Measurements from ENCODE around the gene CERKL.

Gene CERKL

GRCh38 chr2:181678861-181679543, 22.1 kb upstream of the CERKL start:
- no peak for DNase-seq (ENCODE audit: low read depth in 3 of 3)

GRCh38 chr2:181677912-181678586, 21.1 kb upstream of the CERKL start:
- DNase-seq (ENCODE audit: low read depth in 3 of 3): peak in 2 of 3 experiments; percentile 19 to 52

- no peak for DNase-seq (ENCODE audit: low read depth in 3 of 3)
These were observed 18.3 kb upstream of the CERKL start for GRCh38 chr2:181675254-181675653.

- no peak for DNase-seq (ENCODE audit: low read depth in 3 of 3)
These were observed 17.6 kb upstream of the CERKL start for GRCh38 chr2:181674461-181674860.

- no peak for DNase-seq (ENCODE audit: low read depth in 3 of 3)
These were observed 16.3 kb upstream of the CERKL start for GRCh38 chr2:181673173-181673572.

GRCh38 chr2:181672255-181673008, 15.5 kb upstream of the CERKL start:
- no peak for DNase-seq (ENCODE audit: low read depth in 3 of 3)

GRCh38 chr2:181670632-181671031, 13.7 kb upstream of the CERKL start:
- no peak for DNase-seq (ENCODE audit: low read depth in 3 of 3)

- no peak for DNase-seq (ENCODE audit: low read depth in 3 of 3)
These were observed 10.3 kb upstream of the CERKL start for GRCh38 chr2:181667234-181667633.

GRCh38 chr2:181662287-181662686, 5.4 kb upstream of the CERKL start:
- no peak for DNase-seq (ENCODE audit: low read depth in 3 of 3)

GRCh38 chr2:181660181-181660580, 3.3 kb upstream of the CERKL start:
- DNase-seq (ENCODE audit: low read depth in 3 of 3): no peak

- DNase-seq (ENCODE audit: low read depth in 3 of 3): no peak
These were observed 1.5 kb upstream of the CERKL start for GRCh38 chr2:181658444-181658843.

GRCh38 chr2:181657379-181657778, 474 bp upstream of the CERKL start:
- DNase-seq (ENCODE audit: low read depth in 3 of 3): no peak

GRCh38 chr2:181655519-181655918, 1.4 kb downstream of the CERKL start:
- DNase-seq (ENCODE audit: low read depth in 3 of 3): no peak

- no peak for DNase-seq (ENCODE audit: low read depth in 3 of 3)
These were observed 7.4 kb downstream of the CERKL start for GRCh38 chr2:181649436-181649979.

- no peak for DNase-seq (ENCODE audit: low read depth in 3 of 3)
These were observed 8.3 kb downstream of the CERKL start for GRCh38 chr2:181648478-181649155.

- no peak for DNase-seq (ENCODE audit: low read depth in 3 of 3)
These were observed 10.4 kb downstream of the CERKL start for GRCh38 chr2:181646415-181646987.

GRCh38 chr2:181643151-181643550, 13.8 kb downstream of the CERKL start:
- no peak for DNase-seq (ENCODE audit: low read depth in 3 of 3)

- DNase-seq (ENCODE audit: low read depth in 3 of 3): no peak
These were observed 14.8 kb downstream of the CERKL start for GRCh38 chr2:181642086-181642485.

- no peak for DNase-seq (ENCODE audit: low read depth in 3 of 3)
These were observed 17.2 kb downstream of the CERKL start for GRCh38 chr2:181639686-181640085.

- no peak for DNase-seq (ENCODE audit: low read depth in 3 of 3)
These were observed 24.0 kb downstream of the CERKL start for GRCh38 chr2:181632733-181633401.
